ENCODE measurements around the gene EIF6. TPM values are rescaled to one million over a fixed set of nuclear protein-coding genes. Genes with fewer than 3 reads are reported as not detected.
A peak's percentile ranks its signal among the peaks of the same experiment; 100 is the strongest.

Gene EIF6
- total RNA-seq, 3 donors from 2014 or later: 105 to 206 (median 182) TPM

GRCh38 chr20:35328095-35328685 lies 43.6 kb upstream of the EIF6 start:
- Histone ChIP-seq H3K36me3 (ENCODE audit: low read depth) (no peaks in the 10 kb centered on the region), H3K4me3 (no peak overlapping the region), H3K9me3 (no peaks in the 10 kb centered on the region), H3K4me1 (ENCODE audit: low read depth) (peaks cover 16% of the 10 kb centered on the region)
- intact Hi-C loops (cut with DNase I, micrococcal nuclease): no loop called here
- no peak for DNase-seq
- no peak for ATAC-seq
- no peak for TF ChIP-seq CTCF (IDR thresholded peaks at IDR 0.05)

GRCh38 chr20:35327074-35327976 lies 42.8 kb upstream of the EIF6 start:
- TF ChIP-seq CTCF (IDR thresholded peaks at IDR 0.05): no peak
- ATAC-seq: peak; percentile 94
- intact Hi-C loops (cut with DNase I, micrococcal nuclease): no loop called here

GRCh38 chr20:35326740-35327073 lies 42.1 kb upstream of the EIF6 start:
- intact Hi-C loops (cut with DNase I, micrococcal nuclease): no loop called here
- no peak for DNase-seq
- TF ChIP-seq CTCF (IDR thresholded peaks at IDR 0.05): no peak
- Histone ChIP-seq H3K4me1 (ENCODE audit: low read depth) (peaks cover 16% of the 10 kb centered on the region), H3K36me3 (ENCODE audit: low read depth) (no peaks in the 10 kb centered on the region), H3K4me3 (no peak overlapping the region), H3K9me3 (no peaks in the 10 kb centered on the region)
- ATAC-seq: peak; percentile 1

More at GRCh38 chr20:35327074-35327976, 42.8 kb upstream of the EIF6 start:
- Histone ChIP-seq H3K4me3 (no peak overlapping the region), H3K4me1 (ENCODE audit: low read depth) (peaks cover 16% of the 10 kb centered on the region), H3K36me3 (ENCODE audit: low read depth) (no peaks in the 10 kb centered on the region), H3K9me3 (no peaks in the 10 kb centered on the region)
- DNase-seq: peak in 1 of 3 donors; percentile 90

- H3K9me3 ChIP-seq: no peaks in the 10 kb centered on the region
- intact Hi-C loops (cut with DNase I, micrococcal nuclease): no loop called here
- no peak for ATAC-seq
Observed at GRCh38 chr20:35326021-35326739, 41.6 kb upstream of the EIF6 start.

More at GRCh38 chr20:35326021-35326739, 41.6 kb upstream of the EIF6 start:
- H3K4me3 ChIP-seq: no peak overlapping the region
- no peaks in the 10 kb centered on the region for H3K36me3 ChIP-seq (ENCODE audit: low read depth)
- peaks cover 16% of the 10 kb centered on the region for H3K4me1 ChIP-seq (ENCODE audit: low read depth)
- DNase-seq: no peak
- TF ChIP-seq CTCF (IDR thresholded peaks at IDR 0.05): no peak

All from mucosa of descending colon (tissue), 3 donors.